CD4-positive, alpha-beta T cell treated with Interleukin-10 for 1 hour (primary cell): ENCODE data around the gene CFH.
"Not testable (repeated sequence)": the region's sequence is repeated elsewhere in the genome, so short reads cannot be mapped to it uniquely, and the experiment has no call there.

Experiments
- DNase-seq: peaks from one replicate; pipeline ENCODE4 v3.0.0-alpha.2; 2020

The CFH gene

GRCh38 chr1:196651637-196652215, at the start of gene CFH:
Gene CFH, plus strand, starts transcription at chr1:196652043. Its CDS starts 75 bp downstream, at chr1:196652118.
- DNase-seq: peak; percentile 17

- no peak for DNase-seq
Observed at GRCh38 chr1:196603651-196604050, 48.2 kb upstream of the CFH start.

- DNase-seq: no peak
Observed at GRCh38 chr1:196607981-196608380, 43.9 kb upstream of the CFH start.

GRCh38 chr1:196608390-196609369, 43.2 kb upstream of the CFH start, which contains the start of gene KCNT2:
Gene KCNT2, minus strand, starts transcription at chr1:196608440. Its CDS starts 131 bp downstream, at chr1:196608309.
- DNase-seq: no peak

GRCh38 chr1:196609370-196609737, 42.5 kb upstream of the CFH start:
- DNase-seq: no peak

GRCh38 chr1:196611873-196612272, 40.0 kb upstream of the CFH start:
- no peak for DNase-seq

- DNase-seq: no peak
Observed at GRCh38 chr1:196619721-196620120, 32.1 kb upstream of the CFH start.

GRCh38 chr1:196623079-196623478, 28.8 kb upstream of the CFH start:
- no peak for DNase-seq

- no peak for DNase-seq
Observed at GRCh38 chr1:196628838-196629237, 23.0 kb upstream of the CFH start.

GRCh38 chr1:196637606-196638005, 14.2 kb upstream of the CFH start:
- DNase-seq: no peak

- DNase-seq: no peak
Observed at GRCh38 chr1:196638466-196638865, 13.4 kb upstream of the CFH start.

GRCh38 chr1:196639291-196639690, 12.6 kb upstream of the CFH start:
- not testable (repeated sequence) for DNase-seq

GRCh38 chr1:196640976-196641375, 10.9 kb upstream of the CFH start:
- no peak for DNase-seq

GRCh38 chr1:196649990-196650389, 1.9 kb upstream of the CFH start:
- DNase-seq: no peak

GRCh38 chr1:196650403-196650802, 1.4 kb upstream of the CFH start:
- no peak for DNase-seq

- DNase-seq: no peak
Observed at GRCh38 chr1:196651079-196651478, 764 bp upstream of the CFH start.

GRCh38 chr1:196654271-196654670, 2.4 kb downstream of the CFH start:
- DNase-seq: no peak

- no peak for DNase-seq
Observed at GRCh38 chr1:196655071-196655470, 3.2 kb downstream of the CFH start.

- no peak for DNase-seq
Observed at GRCh38 chr1:196655494-196655893, 3.7 kb downstream of the CFH start.

- DNase-seq: no peak
Observed at GRCh38 chr1:196659471-196659870, 7.6 kb downstream of the CFH start.

GRCh38 chr1:196660272-196660671, 8.4 kb downstream of the CFH start:
- DNase-seq: no peak

- peak; percentile 47 for DNase-seq
Observed at GRCh38 chr1:196660852-196661251, 9.0 kb downstream of the CFH start.

- no peak for DNase-seq
Observed at GRCh38 chr1:196661345-196661744, 9.5 kb downstream of the CFH start.

GRCh38 chr1:196667131-196667530, 15.3 kb downstream of the CFH start:
- no peak for DNase-seq
